ENCODE data around the gene MRPL11. TPM values are rescaled to one million over a fixed set of nuclear protein-coding genes. Genes with fewer than 3 reads are reported as not detected.

Gene MRPL11
- polyA plus RNA-seq, 3 donors: 14.7 to 64.6 (median 59.6) TPM

- H3K4me1 ChIP-seq (ENCODE audit: control insufficient read depth in 1 of 2, insufficient read depth in 2 of 2, low read length in 2 of 2): peaks cover 27 to 41% of the 10 kb centered on the region in 2 donors
Observed at GRCh38 chr11:66465373-66466224, 27.0 kb upstream of the MRPL11 start.

More at GRCh38 chr11:66465373-66466224, 27.0 kb upstream of the MRPL11 start:
- H3K27me3 ChIP-seq (ENCODE audit: control insufficient read depth in 2 of 2, insufficient read depth in 2 of 2, low read length in 2 of 2): no peaks in the 10 kb centered on the region
- H3K36me3 ChIP-seq (replicated peaks in 1 of 2; ENCODE audit: control insufficient read depth in 1 of 2, insufficient read depth in 2 of 2, low read length in 2 of 2): peaks cover 0 to 9% of the 10 kb centered on the region in 2 donors
- WGBS (ENCODE audit: insufficient coverage): 45% methylated on average over 15 of the region's 19 CpGs
- H3K36me3 Mint-ChIP-seq: peaks cover 10 to 19% of the 10 kb centered on the region in 2 donors
- peak overlapping the region; percentile 98 for H2AFZ ChIP-seq (ENCODE audit: insufficient read depth, low read depth, low read length, poor library complexity, severe bottlenecking)
- H3K4me1 Mint-ChIP-seq: peaks cover 40% of the 10 kb centered on the region
- peak overlapping the region; percentile 80 to 91 for H3K4me3 Mint-ChIP-seq
- TF ChIP-seq CTCF (IDR thresholded peaks at IDR 0.05): no peak
- H3K79me2 ChIP-seq (ENCODE audit: insufficient read depth, low read length): no peaks in the 10 kb centered on the region
- peak overlapping the region in 6 of 7 donors; percentile 76 to 95 (median 90) for H3K27ac Mint-ChIP-seq
- H3K9me3 Mint-ChIP-seq: peaks cover 0 to 8% (median 3%) of the 10 kb centered on the region in 7 donors
- DNase-seq: no peak
- intact Hi-C loops (cut with micrococcal nuclease): loop anchor here (2.0 kb wide), 2 partner anchors 15 to 27 kb away; partner anchors contain the start of genes DPP3 (in 2 of the 2) and MRPL11 (in 1 of the 2)
- peaks cover 22% of the 10 kb centered on the region for H4K20me1 ChIP-seq (ENCODE audit: insufficient read depth, low read length)
- H3K27me3 Mint-ChIP-seq (ENCODE audit: low read depth in 3 of 3): peaks cover 0 to 5% (median 2%) of the 10 kb centered on the region in 3 donors
- H3K9ac ChIP-seq (ENCODE audit: insufficient read depth, low read length, poor library complexity, severe bottlenecking): peak overlapping the region; percentile 72
- peak overlapping the region in 2 of 3 experiments; percentile 70 to 86 for H3K4me3 ChIP-seq (replicated peaks in 1 of 3; ENCODE audit: low read depth in 2 of 3, low read length in 3 of 3)
- peak overlapping the region; percentile 87 for H3K4me2 ChIP-seq (replicated peaks; ENCODE audit: extremely low read depth, low read length, poor library complexity, severe bottlenecking)
- H3K9me3 ChIP-seq (replicated peaks in 1 of 2; ENCODE audit: control insufficient read depth in 1 of 2, insufficient read depth in 1 of 2, low read length in 2 of 2): peaks cover 0 to 4% of the 10 kb centered on the region in 2 donors
- H3K27ac ChIP-seq (ENCODE audit: low read depth in 1 of 2, low read length in 2 of 2): peak overlapping the region in 1 of 2 donors; percentile 87

Data from CD14-positive monocyte (primary cell).